Neutrophil (primary cell): Measurements from ENCODE around the gene SUPT20H.
A peak's percentile ranks its signal among the peaks of the same experiment; 100 is the strongest.

Experiments used
- H3K27ac ChIP-seq: fragments of 200-600 bp; sonication (generic); 2 replicates; pipeline ENCODE4 v1.5.1; 2016; ENCODE audit warnings: mild to moderate bottlenecking, moderate library complexity
- H3K27me3 ChIP-seq: fragments of 200-600 bp; sonication (generic); 2 replicates; pipeline ENCODE4 v1.6.0; 2016; ENCODE audit warnings: mild to moderate bottlenecking
- H3K36me3 ChIP-seq: fragments of 200-600 bp; sonication (generic); 2 replicates; pipeline ENCODE4 v1.5.1; 2017
- H3K4me1 ChIP-seq, 2 experiments: fragments of 200-600 bp in 1 of 2; sonication (generic) in 1 of 2; 1 replicate in 1 of 2; 2 replicates in 1 of 2; pipeline versions ENCODE4 v1.5.1 to v1.6.1; 2013 to 2016; ENCODE audit warnings: low read depth in 1 of 2, low read length in 1 of 2, mild to moderate bottlenecking in 1 of 2, moderate library complexity in 1 of 2; ENCODE audit not compliant: control insufficient read depth in 1 of 2, insufficient read depth in 1 of 2
- H3K4me3 ChIP-seq, 2 experiments: fragments of 200-600 bp in 1 of 2; sonication (generic) in 1 of 2; 1 replicate in 1 of 2; 2 replicates in 1 of 2; pipeline ENCODE4 v1.5.1; 2013 to 2016; ENCODE audit warnings: low read depth in 1 of 2, low read length in 1 of 2, mild to moderate bottlenecking in 1 of 2, moderate library complexity in 1 of 2
- H3K9me3 ChIP-seq: fragments of 200-600 bp; sonication (generic); 2 replicates; pipeline ENCODE4 v1.5.1; 2016
- TF ChIP-seq, protein P1 (sequence below): fragments of 200-600 bp; sonication (generic); IDR thresholded peaks from 2 replicates; pipeline ENCODE4 v1.5.1; 2016; ENCODE audit warnings: antibody characterized with exemption

Gene SUPT20H

GRCh38 chr13:37085606-37086005 is 26.1 kb upstream of the SUPT20H start:
- Histone ChIP-seq H3K4me1 (peaks cover 50 to 53% of the 10 kb centered on the region in 2 experiments), H3K36me3 (no peaks in the 10 kb centered on the region), H3K27me3 (no peaks in the 10 kb centered on the region), H3K9me3 (no peaks in the 10 kb centered on the region), H3K4me3 (no peak overlapping the region), H3K27ac (peak overlapping the region; percentile 89)
- TF ChIP-seq, protein P1, sequence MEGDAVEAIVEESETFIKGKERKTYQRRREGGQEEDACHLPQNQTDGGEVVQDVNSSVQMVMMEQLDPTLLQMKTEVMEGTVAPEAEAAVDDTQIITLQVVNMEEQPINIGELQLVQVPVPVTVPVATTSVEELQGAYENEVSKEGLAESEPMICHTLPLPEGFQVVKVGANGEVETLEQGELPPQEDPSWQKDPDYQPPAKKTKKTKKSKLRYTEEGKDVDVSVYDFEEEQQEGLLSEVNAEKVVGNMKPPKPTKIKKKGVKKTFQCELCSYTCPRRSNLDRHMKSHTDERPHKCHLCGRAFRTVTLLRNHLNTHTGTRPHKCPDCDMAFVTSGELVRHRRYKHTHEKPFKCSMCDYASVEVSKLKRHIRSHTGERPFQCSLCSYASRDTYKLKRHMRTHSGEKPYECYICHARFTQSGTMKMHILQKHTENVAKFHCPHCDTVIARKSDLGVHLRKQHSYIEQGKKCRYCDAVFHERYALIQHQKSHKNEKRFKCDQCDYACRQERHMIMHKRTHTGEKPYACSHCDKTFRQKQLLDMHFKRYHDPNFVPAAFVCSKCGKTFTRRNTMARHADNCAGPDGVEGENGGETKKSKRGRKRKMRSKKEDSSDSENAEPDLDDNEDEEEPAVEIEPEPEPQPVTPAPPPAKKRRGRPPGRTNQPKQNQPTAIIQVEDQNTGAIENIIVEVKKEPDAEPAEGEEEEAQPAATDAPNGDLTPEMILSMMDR, result no peak

DNA sequence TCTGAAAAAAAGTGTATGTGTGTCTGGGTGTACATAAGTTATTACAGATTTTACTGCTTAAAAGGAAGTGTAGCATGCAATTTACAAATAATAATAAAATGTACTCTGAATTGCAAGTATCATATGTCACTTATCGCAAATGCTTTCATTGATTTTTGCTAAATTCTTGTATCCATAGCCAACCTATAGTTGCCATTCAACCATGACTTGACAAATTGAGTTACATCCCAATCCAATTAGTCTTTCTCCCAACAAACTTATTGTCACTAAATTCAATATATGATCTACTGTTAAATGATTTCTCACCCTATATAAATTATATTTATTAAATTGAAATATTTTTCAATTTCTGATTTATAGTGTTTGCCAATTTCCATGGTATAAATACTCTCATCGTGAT is 17.3 kb upstream of the SUPT20H start:
- no peaks in the 10 kb centered on the region for H3K9me3 ChIP-seq
- peaks cover 24 to 26% of the 10 kb centered on the region in 2 experiments for H3K4me1 ChIP-seq
- TF ChIP-seq, protein P1, result no peak
- no peak overlapping the region for H3K4me3 ChIP-seq
- H3K36me3 ChIP-seq, result no peaks in the 10 kb centered on the region
- no peaks in the 10 kb centered on the region for H3K27me3 ChIP-seq
- peak overlapping the region; percentile 84 for H3K27ac ChIP-seq

GRCh38 chr13:37075164-37075563 is 15.7 kb upstream of the SUPT20H start:
- no peaks in the 10 kb centered on the region for H3K9me3 ChIP-seq
- H3K36me3 ChIP-seq, result no peaks in the 10 kb centered on the region
- H3K4me1 ChIP-seq, result peaks cover 24 to 26% of the 10 kb centered on the region in 2 experiments
- no peaks in the 10 kb centered on the region for H3K27me3 ChIP-seq
- H3K27ac ChIP-seq, result peak overlapping the region; percentile 84
- no peak overlapping the region for H3K4me3 ChIP-seq
- TF ChIP-seq, protein P1, result no peak

- no peaks in the 10 kb centered on the region for H3K36me3 ChIP-seq
- peaks cover 24 to 26% of the 10 kb centered on the region in 2 experiments for H3K4me1 ChIP-seq
- no peaks in the 10 kb centered on the region for H3K9me3 ChIP-seq
- TF ChIP-seq, protein P1, result peak; percentile 44
- no peaks in the 10 kb centered on the region for H3K27me3 ChIP-seq
- no peak overlapping the region for H3K4me3 ChIP-seq
- peak overlapping the region; percentile 84 for H3K27ac ChIP-seq
These were observed 15.2 kb upstream of the SUPT20H start for GRCh38 chr13:37074703-37075102.

DNA sequence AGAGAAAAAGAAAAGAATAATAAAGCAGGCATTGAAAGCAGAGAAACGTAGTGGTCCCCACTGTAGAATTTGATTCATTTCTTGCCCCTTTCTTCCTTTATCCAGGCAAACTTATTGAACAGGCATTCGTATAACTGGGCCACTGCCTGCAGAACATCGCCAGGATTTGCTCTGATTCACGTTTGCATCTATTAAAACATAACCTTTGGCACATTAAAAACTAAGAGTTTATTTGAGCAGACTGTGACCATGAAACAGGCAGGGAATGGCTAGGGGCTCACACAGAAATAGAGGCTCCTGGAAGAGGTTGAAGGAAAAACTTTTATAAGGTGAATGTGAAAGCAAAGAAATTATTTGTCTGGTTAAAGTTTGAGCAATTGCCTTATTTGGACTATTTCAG is 12.5 kb upstream of the SUPT20H start:
- Histone ChIP-seq H3K4me1 (peaks cover 23 to 26% of the 10 kb centered on the region in 2 experiments), H3K27me3 (no peaks in the 10 kb centered on the region), H3K4me3 (no peak overlapping the region), H3K27ac (no peak overlapping the region), H3K36me3 (no peaks in the 10 kb centered on the region), H3K9me3 (no peaks in the 10 kb centered on the region)
- TF ChIP-seq, protein P1, result no peak

- TF ChIP-seq, protein P1, result no peak
- Histone ChIP-seq H3K4me3 (no peak overlapping the region), H3K4me1 (peaks cover 13 to 15% of the 10 kb centered on the region in 2 experiments), H3K9me3 (no peaks in the 10 kb centered on the region), H3K27ac (no peak overlapping the region), H3K36me3 (no peaks in the 10 kb centered on the region), H3K27me3 (no peaks in the 10 kb centered on the region)
These were observed 11.5 kb upstream of the SUPT20H start for GRCh38 chr13:37070956-37071355.
